NCI-H146 treated with DMSO at 0.1 percent for 48 hours (cell line): ENCODE measurements around the gene MRPL51.
"Not testable (repeated sequence)": the region's sequence is repeated elsewhere in the genome, so short reads cannot be mapped to it uniquely, and the experiment has no call there.

ENCODE experiments used
- DNase-seq: peaks from one replicate; lab custom pipeline; 2025; ENCODE audit not compliant: unreplicated experiment; lab: John Stamatoyannopoulos, UW

MRPL51 gene

DNA sequence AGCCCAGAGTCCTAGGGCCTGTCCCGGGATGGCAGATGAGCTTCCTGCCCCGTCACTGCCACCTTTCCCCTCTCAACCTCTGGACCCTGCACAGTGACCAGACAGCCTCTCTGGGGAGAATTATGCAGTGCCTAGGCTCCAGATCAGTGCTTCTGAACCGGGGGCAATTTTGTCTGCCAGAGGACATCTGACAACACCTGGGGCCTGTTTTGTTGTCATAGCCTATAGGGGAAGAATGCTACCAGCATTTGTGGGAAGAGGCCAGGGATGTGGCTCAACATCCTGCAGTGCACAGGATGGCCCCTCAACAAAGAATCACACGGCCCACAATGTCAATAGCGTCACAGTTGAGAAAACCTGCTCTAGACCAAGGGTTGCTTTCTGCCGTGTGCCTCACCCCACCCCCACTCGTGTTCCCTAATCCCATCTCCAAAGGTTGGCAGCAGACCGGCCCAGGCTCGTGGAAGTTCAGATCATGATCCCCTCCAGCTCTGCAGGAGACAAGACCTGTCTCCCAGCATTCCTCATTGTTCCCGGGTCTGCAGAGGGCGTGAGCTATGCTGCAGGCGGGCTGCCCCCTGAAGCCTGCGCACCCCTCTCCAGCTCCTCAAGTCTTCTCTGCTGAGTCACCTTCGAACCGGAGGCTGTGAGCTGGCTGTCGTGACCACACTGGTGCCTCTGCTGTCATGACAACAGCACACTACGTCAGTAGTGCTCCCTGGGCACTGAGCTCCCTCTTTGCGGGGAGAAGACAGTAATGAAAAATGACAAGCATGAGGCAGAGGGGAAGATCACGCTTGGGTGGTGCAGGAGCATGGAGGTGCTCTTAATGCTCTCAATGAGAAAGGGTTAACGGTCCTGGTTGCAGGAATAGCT is 39.2 kb upstream of the MRPL51 start:
- DNase-seq: peak; percentile 41

DNA sequence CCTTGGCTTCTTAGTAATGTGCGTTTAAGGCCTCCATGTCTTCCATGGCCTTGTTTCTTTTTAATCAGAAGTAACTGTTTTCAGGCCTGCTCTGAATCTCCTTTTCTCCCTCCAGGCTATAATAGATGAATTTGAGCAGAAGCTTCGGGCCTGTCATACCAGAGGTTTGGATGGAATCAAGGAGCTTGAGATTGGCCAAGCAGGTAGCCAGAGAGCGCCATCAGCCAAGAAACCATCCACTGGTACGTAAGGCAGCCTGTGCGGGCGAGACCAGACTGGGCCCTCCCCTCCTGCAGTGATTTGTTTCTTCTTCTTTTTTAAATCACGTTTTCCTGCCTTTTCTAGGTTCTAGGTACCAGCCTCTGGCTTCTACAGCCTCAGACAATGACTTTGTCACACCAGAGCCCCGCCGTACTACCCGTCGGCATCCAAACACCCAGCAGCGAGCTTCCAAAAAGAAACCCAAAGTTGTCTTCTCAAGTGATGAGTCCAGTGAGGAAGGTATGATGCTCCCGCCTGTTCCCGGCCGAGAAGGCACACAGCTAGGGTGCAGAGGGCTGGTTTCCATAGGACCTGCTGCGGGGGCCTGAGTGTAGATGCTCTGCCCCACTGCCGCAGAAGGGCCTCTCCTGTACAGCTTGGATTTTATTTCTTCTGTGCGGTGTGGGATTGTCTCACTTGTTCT is 37.7 kb upstream of the MRPL51 start:
- no peak for DNase-seq

DNA sequence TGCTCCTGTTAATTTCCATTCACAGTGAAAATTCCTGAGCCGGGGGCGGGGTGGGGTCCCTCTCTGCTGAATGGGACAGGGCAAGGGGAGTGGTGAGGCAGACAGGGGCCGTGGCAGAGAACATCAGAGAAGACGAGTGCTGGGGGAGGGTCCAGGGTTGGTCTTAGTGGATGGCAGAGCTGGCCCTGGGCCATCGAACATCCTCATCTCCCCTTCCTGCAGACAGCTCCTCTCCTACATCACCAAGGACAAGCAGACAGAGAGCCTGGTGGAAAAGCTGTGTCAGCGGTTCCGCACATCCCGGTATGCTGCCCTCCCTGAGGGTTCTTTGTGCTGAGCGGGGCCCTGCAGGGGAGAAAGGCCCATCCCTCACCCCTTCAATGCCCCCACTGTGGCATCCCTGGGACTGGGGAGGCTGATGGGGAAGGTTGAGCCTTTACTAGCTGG is 36.3 kb upstream of the MRPL51 start:
- no peak for DNase-seq

DNA sequence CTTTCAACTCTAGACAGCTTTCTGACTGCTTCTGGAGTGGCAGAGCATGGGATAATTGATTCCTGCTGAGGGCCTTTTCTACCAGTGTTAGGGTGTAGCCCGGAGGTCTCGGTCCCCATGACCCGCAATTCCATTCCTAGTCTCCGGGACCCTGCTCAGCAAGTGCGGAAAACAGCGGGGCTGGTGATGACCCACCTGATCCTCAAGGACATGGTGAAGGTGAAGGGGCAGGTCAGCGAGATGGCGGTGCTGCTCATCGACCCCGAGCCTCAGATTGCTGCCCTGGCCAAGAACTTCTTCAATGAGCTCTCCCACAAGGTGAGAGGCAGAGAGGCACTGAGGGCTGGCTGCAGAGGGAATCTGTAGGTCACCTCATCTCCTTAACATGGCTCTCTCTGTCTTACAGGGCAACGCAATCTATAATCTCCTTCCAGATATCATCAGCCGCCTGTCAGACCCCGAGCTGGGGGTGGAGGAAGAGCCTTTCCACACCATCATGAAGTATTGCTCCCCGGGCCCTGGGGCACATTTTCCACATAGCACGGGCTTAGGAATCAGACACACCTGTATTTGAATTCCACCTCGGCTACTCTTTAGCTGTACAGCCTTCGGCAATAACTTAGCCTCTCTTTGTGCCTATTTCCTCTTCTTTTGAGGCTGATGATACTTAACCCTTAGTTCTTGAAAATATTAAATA is 35.6 kb upstream of the MRPL51 start:
- DNase-seq: no peak

DNA sequence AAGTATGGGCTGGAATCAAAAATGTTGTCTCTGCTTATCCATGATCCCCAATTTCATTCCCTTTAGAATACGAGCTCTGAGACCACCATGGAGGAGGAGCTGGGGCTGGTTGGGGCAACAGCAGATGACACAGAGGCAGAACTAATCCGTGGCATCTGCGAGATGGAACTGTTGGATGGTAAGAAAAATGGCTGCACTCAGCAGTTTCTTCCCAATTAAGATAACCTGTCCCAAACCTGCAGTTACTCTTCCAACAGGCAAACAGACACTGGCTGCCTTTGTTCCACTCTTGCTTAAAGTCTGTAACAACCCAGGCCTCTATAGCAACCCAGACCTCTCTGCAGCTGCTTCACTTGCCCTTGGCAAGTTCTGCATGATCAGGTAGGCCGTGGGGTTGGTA is 34.6 kb upstream of the MRPL51 start:
- DNase-seq: no peak

DNA sequence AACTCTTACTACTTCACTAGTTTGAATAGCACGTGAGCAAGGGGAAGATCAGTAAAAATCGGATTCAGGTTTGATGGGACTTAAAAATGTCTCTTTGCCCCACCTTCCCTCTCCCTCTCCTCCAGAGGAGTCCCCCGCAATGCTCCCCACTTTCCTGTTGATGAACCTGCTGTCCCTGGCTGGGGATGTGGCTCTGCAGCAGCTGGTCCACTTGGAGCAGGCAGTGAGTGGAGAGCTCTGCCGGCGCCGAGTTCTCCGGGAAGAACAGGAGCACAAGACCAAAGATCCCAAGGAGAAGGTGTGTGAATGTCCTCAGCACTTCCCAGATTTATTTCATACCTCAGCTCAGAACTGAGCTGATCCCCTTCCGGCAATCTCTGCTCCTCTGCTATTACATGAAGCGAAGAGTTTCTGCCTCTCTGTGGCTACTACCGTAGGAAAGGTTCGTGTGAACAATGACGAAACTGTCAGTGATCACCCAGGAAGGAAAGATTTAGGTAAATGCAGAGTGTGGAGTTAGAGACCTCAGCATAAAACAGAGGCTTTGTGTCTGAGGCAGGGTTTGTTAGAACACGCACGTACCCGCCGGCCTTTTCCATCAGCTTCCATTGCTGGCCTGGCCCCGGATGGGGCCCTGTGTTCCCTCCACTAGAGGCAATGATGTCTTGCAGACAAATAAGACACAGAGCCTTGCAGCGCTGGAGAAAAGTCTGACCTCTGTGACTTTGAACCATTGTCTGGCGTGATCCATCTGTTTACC is 33.9 kb upstream of the MRPL51 start:
- no peak for DNase-seq

DNA sequence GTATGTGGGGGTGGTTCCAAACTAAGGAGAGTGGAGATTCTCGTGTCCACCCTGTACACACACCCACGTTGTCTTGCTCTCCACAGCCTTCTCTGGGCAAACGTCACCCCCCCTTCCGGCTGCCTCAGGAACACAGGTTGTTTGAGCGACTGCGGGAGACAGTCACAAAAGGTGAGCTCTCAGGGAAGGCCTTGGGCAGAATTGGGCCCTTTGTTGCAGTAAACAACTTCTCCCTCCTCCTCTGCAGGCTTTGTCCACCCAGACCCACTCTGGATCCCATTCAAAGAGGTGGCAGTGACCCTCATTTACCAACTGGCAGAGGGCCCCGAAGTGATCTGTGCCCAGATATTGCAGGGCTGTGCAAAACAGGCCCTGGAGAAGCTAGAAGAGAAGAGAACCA is 33.1 kb upstream of the MRPL51 start:
- DNase-seq: no peak

DNA sequence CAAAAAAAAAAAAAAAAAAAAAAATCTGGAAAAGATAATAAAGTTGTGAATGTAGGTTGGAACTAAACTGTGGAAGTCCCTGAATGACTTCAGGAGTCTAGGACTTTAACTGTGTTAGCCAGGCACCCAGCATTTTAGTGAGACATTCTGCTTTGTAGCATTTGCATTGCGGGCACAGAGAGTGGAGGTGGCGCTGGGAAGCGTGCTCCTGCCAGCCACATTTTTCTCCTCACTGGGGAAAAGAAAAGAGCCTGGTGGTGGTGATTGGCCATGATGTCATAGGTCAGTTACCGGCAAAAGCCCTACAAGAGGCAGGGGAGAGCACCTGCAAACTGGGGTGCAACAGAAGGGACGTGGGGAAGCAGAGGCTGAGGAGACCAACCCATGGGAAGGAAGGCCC is 31.6 kb upstream of the MRPL51 start:
- DNase-seq: no peak

DNA sequence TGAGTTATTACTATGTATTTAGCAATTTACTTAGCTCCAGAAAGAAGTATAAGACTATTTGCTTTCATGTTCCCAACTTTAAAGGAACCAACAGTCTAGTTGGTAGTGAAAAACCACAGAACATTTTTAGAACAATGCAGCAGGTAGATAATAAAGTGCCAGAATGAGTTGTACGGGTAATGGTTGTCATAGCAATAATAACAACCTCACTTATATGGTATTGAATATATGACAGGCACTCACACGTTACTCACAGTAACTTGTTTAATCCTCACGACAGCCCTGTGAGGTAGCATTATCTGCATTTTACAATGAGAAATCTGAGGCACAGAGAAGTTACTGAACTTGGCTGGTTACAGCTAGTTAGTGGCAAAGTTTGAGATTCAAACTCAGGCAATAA is 30.6 kb upstream of the MRPL51 start:
- DNase-seq: no peak

DNA sequence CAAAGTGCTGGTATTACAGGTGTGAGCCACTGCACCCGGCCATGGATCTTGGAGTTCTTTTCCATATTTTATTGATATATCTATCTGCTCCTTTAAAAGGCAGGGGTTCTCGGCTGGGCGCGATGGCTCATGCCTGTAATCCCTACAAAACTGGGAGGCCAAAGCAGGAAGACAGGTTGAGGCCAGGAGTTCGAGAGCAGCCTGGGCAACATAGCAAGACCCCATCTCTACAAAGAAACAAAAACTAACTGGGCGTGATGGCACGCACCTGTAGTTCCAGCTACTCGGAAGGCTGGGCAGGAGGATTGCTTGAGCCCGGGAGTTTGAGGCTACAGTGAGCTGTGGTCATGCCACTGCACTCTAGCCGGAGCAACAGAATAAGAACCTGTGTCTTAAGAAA is 29.1 kb upstream of the MRPL51 start:
- DNase-seq: no peak

DNA sequence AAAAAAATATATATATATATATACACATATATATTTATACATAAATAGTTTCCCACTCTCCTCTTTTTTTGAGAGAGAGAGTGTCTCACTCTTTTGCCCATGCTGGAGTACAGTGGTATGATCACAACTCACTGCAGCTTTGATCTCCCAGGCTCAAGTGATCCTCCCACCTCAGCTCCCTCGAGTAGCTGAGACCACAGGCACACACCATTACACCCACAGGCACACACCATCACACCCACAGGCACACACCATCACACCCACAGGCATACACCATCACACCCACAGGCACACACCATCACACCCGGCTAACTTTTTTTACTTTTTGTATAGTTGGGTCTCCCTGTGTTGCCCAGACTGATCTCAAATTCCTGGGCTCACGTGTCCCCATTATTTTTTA is 27.1 kb upstream of the MRPL51 start:
- DNase-seq: no peak

DNA sequence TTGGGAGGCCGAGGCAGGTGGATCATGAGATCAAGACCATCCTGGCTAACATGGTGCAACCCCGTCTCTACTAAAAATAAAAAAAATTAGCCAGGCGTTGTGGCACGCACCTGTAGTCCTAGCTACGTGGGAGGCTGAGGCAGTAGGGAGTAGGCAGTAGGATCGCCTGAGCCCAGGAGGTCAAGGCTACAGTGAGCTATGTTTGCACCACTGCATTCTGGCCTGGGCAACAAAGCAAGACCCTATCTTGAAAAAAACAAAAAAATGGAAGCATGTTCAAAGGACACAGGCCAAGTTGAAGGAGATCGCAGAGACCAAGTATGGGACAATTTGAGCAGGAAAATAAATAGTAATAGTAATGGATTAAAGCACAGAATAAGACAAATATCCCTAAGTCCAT is 15.0 kb upstream of the MRPL51 start:
- DNase-seq: no peak

DNA sequence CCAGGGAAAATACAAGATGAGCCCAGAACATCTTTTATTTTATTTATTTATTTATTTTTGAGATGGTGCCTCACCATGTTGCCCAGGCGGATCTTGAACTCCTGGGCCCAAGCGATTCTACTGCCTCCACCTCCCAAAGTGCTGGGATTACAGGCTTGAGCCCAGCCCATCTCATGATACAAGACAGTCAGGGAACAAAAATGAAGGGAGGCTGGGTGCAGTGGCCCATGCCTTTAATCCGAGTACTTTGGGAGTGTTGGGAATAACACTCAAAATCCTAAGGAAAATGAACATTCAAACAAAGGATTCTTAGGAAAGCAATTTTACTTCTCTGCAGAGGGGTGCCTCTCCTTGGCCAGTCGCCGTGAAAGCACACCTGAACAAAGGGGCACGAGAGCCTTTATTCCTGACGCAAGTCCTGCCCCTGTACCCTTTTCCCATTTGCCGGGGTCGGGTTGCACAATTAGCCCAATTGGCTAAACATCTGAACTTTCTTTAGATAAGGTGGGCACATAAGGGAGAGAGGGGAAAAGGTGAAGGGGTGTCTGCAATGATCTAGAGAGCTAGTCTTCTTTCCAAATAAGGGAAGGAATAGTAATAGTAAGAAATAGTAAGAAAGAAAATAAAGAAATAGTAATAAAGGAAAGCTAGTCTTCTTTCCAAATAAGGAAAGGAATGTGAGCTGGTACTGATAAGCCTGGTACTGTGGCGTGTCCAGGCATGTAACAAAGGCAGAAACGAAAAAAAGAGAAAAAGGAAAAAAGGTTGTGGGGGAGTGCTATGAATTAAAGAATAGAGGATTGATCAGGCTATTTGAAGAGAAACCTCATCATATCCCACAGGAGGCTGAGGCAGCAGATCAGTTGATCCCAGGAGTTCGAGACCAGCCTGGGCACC is 14.3 kb upstream of the MRPL51 start:
- no peak for DNase-seq

DNA sequence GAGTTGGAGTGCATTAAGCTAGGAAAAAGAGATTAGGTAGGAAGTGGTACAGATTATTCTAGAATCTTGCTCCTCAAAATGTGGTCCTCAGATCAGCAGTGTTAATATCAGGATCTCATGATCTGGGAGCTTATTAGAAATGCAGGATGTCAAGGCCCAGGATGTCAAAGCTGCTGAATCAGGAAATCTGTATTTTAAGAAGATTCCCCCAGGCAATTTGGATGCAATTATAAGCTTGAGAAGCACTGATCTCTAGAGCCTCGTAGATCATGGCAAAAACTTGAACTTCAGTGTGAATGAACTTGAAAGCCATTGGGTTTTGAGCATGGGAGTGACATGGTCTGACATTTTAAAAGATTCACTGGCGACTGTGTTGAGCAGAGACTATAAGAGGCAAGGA is 7.4 kb upstream of the MRPL51 start:
- DNase-seq: no peak

DNA sequence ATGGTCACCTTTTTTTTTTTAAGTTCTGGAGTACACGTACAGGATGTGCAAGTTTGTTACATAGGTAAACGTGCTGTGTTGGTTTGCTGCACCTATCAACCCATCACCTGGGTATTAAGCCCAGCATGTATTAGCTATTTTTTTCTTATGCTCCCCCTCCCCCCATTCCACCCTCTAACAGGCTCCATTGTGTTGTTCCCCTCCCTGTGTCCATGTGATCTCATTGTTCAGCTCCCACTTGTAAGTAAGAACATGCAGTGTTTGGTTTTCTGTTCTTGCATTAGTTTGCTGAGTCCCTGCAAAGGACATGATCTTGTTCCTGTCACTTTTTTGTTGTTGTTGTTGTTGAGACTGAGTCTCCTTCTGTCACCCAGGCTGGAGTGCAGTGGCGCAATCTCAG is 4.2 kb upstream of the MRPL51 start:
- DNase-seq: not testable (repeated sequence)

DNA sequence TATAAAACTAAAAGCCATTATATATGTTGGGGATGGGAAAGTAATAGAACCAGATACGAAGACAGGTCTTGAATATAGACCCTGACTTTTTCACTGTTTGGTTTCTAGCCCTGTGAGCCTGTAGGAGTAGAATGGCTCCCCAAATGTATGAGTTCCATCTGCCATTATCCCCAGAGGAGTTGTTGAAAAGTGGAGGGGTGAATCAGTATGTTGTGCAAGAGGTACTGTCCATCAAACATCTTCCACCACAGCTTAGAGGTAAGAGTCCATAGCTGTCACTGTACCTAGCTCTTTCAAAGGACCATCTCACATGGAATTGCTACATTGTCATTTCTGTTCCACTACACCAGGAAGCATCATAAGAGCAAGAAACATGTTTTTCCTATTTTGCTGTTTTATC is 1.9 kb upstream of the MRPL51 start:
- no peak for DNase-seq

DNA sequence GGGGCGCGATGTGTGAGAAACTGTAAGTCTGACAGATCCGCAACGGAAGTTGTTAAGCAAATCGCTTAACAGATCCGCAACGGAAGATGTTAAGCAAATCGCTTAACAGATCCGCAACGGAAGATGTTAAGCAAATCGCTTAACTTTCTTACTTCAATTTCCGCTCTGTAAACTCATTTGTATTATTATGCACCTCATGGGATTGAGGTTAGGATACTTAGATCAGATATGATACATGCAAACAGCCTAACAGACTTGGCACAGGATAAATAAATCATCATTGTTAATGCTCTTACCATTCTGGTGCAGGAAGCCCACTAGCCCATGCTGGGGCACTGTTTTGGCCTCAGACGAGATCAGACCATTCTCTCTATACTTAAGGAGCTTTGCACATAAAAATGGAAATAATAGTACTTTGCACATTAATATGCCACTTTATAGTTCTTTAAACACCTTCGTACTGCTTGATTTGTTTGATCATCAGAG is 1.2 kb upstream of the MRPL51 start:
- no peak for DNase-seq

DNA sequence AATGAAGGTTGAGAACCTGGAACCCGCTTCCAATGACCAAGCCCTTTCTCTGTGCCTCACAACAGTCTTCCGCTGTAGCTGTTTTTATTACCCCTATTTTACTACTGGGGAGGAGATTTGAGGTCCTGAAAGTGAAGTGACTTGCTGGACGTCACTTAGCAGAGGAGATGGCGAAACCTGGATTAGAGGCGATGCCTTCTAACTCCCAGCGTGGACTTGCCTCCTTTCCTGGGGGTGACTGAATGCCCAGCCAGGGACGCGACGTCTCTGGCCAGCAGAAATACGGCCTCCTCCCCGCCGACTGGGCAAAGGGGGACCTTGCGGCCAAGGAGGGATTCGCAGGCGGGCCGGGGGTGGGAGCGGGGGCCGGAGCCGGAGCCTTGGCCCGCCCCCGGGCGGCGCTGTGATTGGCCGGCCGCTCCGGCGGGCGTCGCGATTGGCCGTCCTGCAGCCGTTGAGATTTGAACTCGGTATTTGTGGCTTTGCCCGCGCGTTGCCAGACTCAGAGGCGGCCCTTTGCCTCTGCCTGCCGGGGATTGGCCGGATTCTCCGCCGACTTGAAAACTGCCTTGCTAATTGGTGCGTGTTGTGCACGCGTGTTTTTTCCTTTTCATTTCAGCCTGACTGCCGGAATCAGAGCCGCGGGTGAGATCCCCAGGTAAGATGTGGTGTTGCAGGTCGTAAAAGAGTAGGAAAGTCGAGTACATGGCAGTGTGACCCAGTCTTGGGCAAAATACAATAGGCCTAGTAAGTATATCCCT is 615 bp upstream of the MRPL51 start, which contains the start of gene NCAPD2:
Gene NCAPD2, plus strand, starts transcription at position 606 of the 761 bp plus-strand sequence. CDS start 997 bp downstream, outside the sequence.
- DNase-seq: peak; percentile 99

DNA sequence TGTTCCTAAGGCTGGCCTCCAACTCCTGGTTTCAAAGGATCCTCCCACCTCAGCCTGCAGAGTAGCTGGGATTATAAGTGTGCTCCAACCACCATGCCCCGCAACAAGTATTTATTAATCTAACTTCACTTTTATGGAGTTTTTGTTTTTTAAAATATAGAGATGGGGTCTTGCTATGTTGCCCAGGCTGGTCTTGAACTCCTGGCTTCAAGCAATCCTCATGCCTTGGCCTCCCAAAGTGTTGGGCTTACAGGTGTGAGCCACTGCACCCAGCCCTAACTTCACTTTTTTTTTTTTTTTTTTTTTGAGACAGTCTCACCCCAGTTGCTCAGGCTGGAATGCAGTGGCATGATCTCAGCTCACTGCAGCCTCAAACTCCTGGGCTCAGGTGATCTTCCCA is 2.4 kb downstream of the MRPL51 start:
- DNase-seq: not testable (repeated sequence)
